ENCODE results near the gene GNG3. TPM values are rescaled to one million over a fixed set of nuclear protein-coding genes. Genes with fewer than 3 reads are reported as not detected.

Gene GNG3
- total RNA-seq, 2 experiments from 2014 or later: not detected

- CTCF ChIA-PET: interaction anchor here (0.6 to 2.5 kb wide), 12 partner anchors 9 to 315 kb away, joined by 3 to 10 read pairs (median 3); partner anchors contain the start of genes HNRNPUL2 and TUT1
Observed at GRCh38 chr11:62709247-62710000, 1.9 kb downstream of the GNG3 start.

DNA sequence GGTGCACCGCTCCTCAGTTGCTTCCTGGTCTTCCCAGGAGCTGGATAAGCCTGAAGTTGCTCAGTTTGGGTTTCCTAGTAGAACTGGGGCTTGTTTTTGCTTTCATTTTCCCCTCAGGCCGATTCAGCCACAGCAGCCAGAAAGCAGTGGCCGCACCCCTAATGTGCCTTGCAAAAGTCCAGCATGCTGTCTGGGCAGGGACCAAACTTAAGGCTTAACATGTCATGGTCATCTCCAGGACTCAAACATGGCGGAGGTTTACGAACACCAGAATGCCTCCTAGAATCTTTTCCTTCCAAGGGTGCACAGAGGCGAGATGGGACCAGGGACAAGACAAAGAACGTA is 2.5 kb downstream of the GNG3 start:
- CTCF ChIA-PET: interaction anchor here (1.0 to 2.5 kb wide), 6 partner anchors 17 to 315 kb away, joined by 3 to 10 read pairs (median 4); partner anchors contain the start of genes HNRNPUL2 and TUT1
- H3K4me3 Mint-ChIP-seq: peak overlapping the region; percentile 79
- DNase-seq: peak; percentile 39
- peaks cover 51% of the 10 kb centered on the region for H3K36me3 Mint-ChIP-seq (ENCODE audit: low read depth)
- POLR2A ChIA-PET: interaction anchor here (0.6 to 1.0 kb wide), 3 partner anchors 44 to 171 kb away, joined by 3 to 4 read pairs (median 3); partner anchors contain the start of genes SLC3A2 and ZBTB3
- peaks cover 82% of the 10 kb centered on the region for H3K4me1 Mint-ChIP-seq
- H3K27ac Mint-ChIP-seq: peak overlapping the region; percentile 93
- H3K9me3 Mint-ChIP-seq: no peaks in the 10 kb centered on the region
- no peaks in the 10 kb centered on the region for H3K27me3 Mint-ChIP-seq

More at GRCh38 chr11:62709247-62710000, 1.9 kb downstream of the GNG3 start:
- Mint-ChIP-seq H3K4me3 (peak overlapping the region; percentile 79), H3K4me1 (peaks cover 78% of the 10 kb centered on the region), H3K36me3 (ENCODE audit: low read depth) (peaks cover 47% of the 10 kb centered on the region), H3K27ac (peak overlapping the region; percentile 93), H3K27me3 (no peaks in the 10 kb centered on the region), H3K9me3 (no peaks in the 10 kb centered on the region)
- POLR2A ChIA-PET: interaction anchor here (0.6 to 1.0 kb wide), 5 partner anchors 18 to 1158 kb away, joined by 3 to 4 read pairs (median 3); partner anchors contain the start of genes HNRNPUL2, SLC3A2 and ZBTB3
- peak; percentile 98 for DNase-seq

DNA sequence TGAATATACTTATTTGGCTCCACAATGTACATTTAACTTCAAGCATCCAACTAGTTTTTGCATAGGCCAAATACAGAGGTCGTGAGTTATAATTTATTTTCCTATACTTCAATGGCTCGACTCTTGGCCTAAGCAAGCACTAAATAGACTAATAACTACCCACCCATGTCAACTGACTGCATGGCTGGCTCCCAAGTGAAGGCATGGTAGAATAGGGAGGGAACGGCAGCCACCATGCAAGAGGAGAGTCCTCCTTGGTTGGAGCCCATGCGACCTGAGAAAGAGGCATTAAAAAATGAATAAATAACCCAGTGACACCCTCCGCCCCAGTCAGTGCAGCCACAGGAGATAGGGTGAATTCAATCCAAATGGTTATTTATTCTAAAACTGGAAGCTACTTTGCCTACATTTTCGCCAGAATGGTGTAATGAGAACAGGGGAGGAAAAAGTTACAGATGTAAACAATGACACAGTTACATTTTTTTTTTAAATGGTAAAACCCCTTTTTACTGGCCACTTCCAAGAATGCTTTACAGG is 4.9 kb downstream of the GNG3 start:
- Mint-ChIP-seq H3K9me3 (no peaks in the 10 kb centered on the region), H3K4me3 (peak overlapping the region; percentile 56), H3K4me1 (peaks cover 79% of the 10 kb centered on the region), H3K36me3 (ENCODE audit: low read depth) (peaks cover 65% of the 10 kb centered on the region), H3K27ac (peak overlapping the region; percentile 93), H3K27me3 (no peaks in the 10 kb centered on the region)
- CTCF ChIA-PET: interaction anchor here (0.6 to 1.0 kb wide), 2 partner anchors 75 to 119 kb away, joined by 3 to 7 read pairs; no protein-coding TSS in a partner anchor
- DNase-seq: no peak
- POLR2A ChIA-PET: no interaction called here

GRCh38 chr11:62712861-62713260 is 5.4 kb downstream of the GNG3 start:
- Mint-ChIP-seq H3K9me3 (no peaks in the 10 kb centered on the region), H3K4me1 (peaks cover 78% of the 10 kb centered on the region), H3K4me3 (peak overlapping the region; percentile 56), H3K36me3 (ENCODE audit: low read depth) (peaks cover 70% of the 10 kb centered on the region), H3K27ac (peak overlapping the region; percentile 93), H3K27me3 (no peaks in the 10 kb centered on the region)
- ChIA-PET POLR2A (no interaction called here), CTCF (interaction anchor here (0.6 kb wide), 2 partner anchors 15 to 105 kb away, joined by 3 read pairs; partner anchors contain the start of gene HNRNPUL2)
- no peak for DNase-seq

DNA sequence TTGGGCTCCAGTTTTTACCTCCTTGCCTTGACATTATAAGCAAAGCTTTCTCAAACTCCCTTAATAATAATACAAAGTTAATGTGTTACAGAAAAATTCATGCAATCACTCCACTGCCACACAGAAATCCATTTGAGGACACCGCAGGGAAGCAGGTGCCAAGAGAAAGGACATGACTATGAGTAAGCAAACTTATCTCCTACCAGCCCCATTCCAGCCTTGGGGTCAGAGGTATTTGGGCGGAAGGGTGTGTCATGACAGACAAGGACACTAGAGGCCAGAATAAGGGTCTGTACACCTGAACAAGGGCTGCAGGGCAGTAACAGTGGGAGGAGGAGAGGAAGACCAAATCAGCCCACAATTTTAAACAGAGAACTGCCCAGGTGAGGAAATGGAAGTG is 5.9 kb downstream of the GNG3 start:
- POLR2A ChIA-PET: no interaction called here
- Mint-ChIP-seq H3K27ac (peak overlapping the region; percentile 93), H3K4me3 (no peak overlapping the region), H3K27me3 (no peaks in the 10 kb centered on the region), H3K9me3 (no peaks in the 10 kb centered on the region), H3K4me1 (peaks cover 77% of the 10 kb centered on the region), H3K36me3 (ENCODE audit: low read depth) (peaks cover 74% of the 10 kb centered on the region)
- CTCF ChIA-PET: interaction anchor here (0.6 to 1.4 kb wide), 5 partner anchors 10 to 106 kb away, joined by 3 to 9 read pairs (median 3); partner anchors contain the start of genes EML3, HNRNPUL2 and TMEM179B
- DNase-seq: no peak

GRCh38 chr11:62715150-62716130 is 8.0 kb downstream of the GNG3 start:
- Mint-ChIP-seq H3K9me3 (no peaks in the 10 kb centered on the region), H3K4me3 (no peak overlapping the region), H3K27me3 (no peaks in the 10 kb centered on the region), H3K4me1 (peaks cover 78% of the 10 kb centered on the region), H3K27ac (peak overlapping the region; percentile 63), H3K36me3 (ENCODE audit: low read depth) (peaks cover 83% of the 10 kb centered on the region)
- CTCF ChIA-PET: interaction anchor here (0.6 to 2.0 kb wide), 7 partner anchors 9 to 297 kb away, joined by 3 to 5 read pairs (median 4); partner anchors contain the start of genes HNRNPUL2, LBHD1, SCGB1A1 and UQCC3
- POLR2A ChIA-PET: no interaction called here
- DNase-seq: no peak

GRCh38 chr11:62716206-62716605 is 8.7 kb downstream of the GNG3 start:
- ChIA-PET POLR2A (no interaction called here), CTCF (interaction anchor here (0.6 to 2.0 kb wide), 5 partner anchors 10 to 271 kb away, joined by 4 to 5 read pairs (median 4); partner anchors contain the start of genes HNRNPUL2, LBHD1 and UQCC3)
- Mint-ChIP-seq H3K36me3 (ENCODE audit: low read depth) (peaks cover 82% of the 10 kb centered on the region), H3K27me3 (no peaks in the 10 kb centered on the region), H3K27ac (no peak overlapping the region), H3K4me1 (peaks cover 78% of the 10 kb centered on the region), H3K9me3 (no peaks in the 10 kb centered on the region), H3K4me3 (no peak overlapping the region)
- DNase-seq: no peak

DNA sequence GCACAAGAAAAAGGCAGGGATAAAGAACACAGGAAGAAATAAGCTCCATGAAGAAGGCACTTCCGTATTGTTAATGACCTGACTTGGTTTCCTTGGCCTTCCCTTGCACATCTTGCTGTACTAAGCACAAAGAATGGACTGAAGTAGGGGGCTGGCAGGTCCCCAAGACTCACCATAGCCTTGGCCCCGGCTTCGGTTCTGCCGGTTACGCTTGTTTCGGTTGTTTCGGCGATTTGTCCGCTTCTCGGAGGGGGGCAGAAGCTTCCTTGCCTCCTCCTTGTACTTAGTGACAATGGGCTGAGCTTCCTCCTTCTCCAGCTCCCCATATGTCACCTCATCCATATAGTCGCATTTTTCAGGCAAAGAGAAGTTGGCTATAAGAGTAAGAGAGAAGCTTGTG is 9.3 kb downstream of the GNG3 start:
- H3K4me1 Mint-ChIP-seq: peaks cover 80% of the 10 kb centered on the region
- POLR2A ChIA-PET: no interaction called here
- H3K27me3 Mint-ChIP-seq: no peaks in the 10 kb centered on the region
- no peak overlapping the region for H3K4me3 Mint-ChIP-seq
- no peaks in the 10 kb centered on the region for H3K9me3 Mint-ChIP-seq
- no peak for DNase-seq
- no peak overlapping the region for H3K27ac Mint-ChIP-seq
- H3K36me3 Mint-ChIP-seq (ENCODE audit: low read depth): peaks cover 85% of the 10 kb centered on the region
- CTCF ChIA-PET: interaction anchor here (1.6 kb wide), 1 partner anchor 11 kb away, joined by 5 read pairs; the partner anchor contains the start of gene HNRNPUL2

- no peaks in the 10 kb centered on the region for H3K27me3 Mint-ChIP-seq
- no peak overlapping the region for H3K4me3 Mint-ChIP-seq
- POLR2A ChIA-PET: no interaction called here
- DNase-seq: no peak
- H3K27ac Mint-ChIP-seq: peak overlapping the region; percentile 36
- peaks cover 80% of the 10 kb centered on the region for H3K4me1 Mint-ChIP-seq
- H3K9me3 Mint-ChIP-seq: no peaks in the 10 kb centered on the region
- CTCF ChIA-PET: interaction anchor here (0.6 to 1.1 kb wide), 4 partner anchors 22 to 170 kb away, joined by 3 to 4 read pairs (median 4); no protein-coding TSS in a partner anchor
- H3K36me3 Mint-ChIP-seq (ENCODE audit: low read depth): peaks cover 90% of the 10 kb centered on the region
Observed at GRCh38 chr11:62719302-62719978, 12.0 kb downstream of the GNG3 start.

GRCh38 chr11:62721994-62722393 is 14.5 kb downstream of the GNG3 start:
- Mint-ChIP-seq H3K4me1 (peaks cover 72% of the 10 kb centered on the region), H3K4me3 (no peak overlapping the region), H3K27me3 (no peaks in the 10 kb centered on the region), H3K9me3 (no peaks in the 10 kb centered on the region), H3K27ac (no peak overlapping the region), H3K36me3 (ENCODE audit: low read depth) (peaks cover 89% of the 10 kb centered on the region)
- DNase-seq: no peak
- ChIA-PET POLR2A (no interaction called here), CTCF (no interaction called here)

GRCh38 chr11:62724171-62724570 is 16.7 kb downstream of the GNG3 start:
- ChIA-PET CTCF (interaction anchor here (1.1 to 3.5 kb wide), 6 partner anchors 10 to 157 kb away, joined by 3 to 11 read pairs (median 3); partner anchors contain the start of gene TMEM179B), POLR2A (no interaction called here)
- Mint-ChIP-seq H3K27ac (no peak overlapping the region), H3K4me3 (peak overlapping the region; percentile 96), H3K36me3 (ENCODE audit: low read depth) (peaks cover 79% of the 10 kb centered on the region), H3K9me3 (no peaks in the 10 kb centered on the region), H3K27me3 (no peaks in the 10 kb centered on the region), H3K4me1 (peaks cover 61% of the 10 kb centered on the region)
- no peak for DNase-seq
